Measurements from ENCODE around the gene DEGS2.
"Not testable (repeated sequence)": the region's sequence is repeated elsewhere in the genome, so short reads cannot be mapped to it uniquely, and the experiment has no call there.

The DEGS2 gene

GRCh38 chr14:100159094-100159864 is at the start of gene DEGS2:
TSS of gene DEGS2 (minus strand) at chr14:100159645. CDS start at chr14:100159587, 58 bp downstream.
- peak; percentile 55 for DNase-seq

DNA sequence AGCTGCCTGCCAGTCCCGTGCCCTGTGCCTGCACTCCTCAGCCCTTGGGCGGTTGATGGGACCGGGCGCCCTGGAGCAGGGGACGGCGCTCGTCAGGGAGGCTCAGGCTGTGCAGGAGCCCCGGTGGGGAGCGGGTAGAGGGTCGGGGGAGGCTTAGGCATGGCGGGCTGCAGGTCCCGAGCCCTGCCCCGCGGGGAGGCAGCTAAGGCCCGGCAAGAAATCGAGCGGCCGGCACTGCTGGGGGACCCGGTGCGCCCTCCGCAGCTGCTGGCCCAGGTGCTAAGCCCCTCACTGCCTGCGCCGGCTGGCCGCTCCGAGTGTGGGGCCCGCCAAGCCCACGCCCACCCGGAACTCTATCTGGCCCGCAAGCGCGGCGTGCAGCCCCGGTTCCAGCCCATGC is 48.7 kb upstream of the DEGS2 start:
- not testable (repeated sequence) for DNase-seq

DNA sequence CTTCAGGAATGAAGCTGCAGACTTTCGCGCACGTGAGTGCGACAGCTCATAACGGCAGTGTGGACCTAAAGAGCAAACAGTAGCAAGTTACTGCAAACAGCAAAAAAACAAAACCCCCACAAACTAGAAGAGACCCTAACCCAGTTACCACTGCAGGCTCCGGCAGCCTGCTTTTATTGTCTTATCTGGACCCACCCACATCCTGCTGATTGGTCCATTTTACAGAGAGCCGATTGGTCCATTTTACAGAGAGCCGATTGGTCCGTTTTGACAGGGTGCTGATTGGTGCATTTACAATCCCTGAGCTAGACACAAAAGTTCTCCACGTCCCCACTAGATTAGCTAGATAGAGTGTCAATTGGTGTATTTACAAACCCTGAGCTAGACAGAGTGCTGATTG is 48.1 kb upstream of the DEGS2 start:
- DNase-seq = not testable (repeated sequence)

- DNase-seq = not testable (repeated sequence)
Measured at GRCh38 chr14:100204835-100205167, 45.4 kb upstream of the DEGS2 start.

DNA sequence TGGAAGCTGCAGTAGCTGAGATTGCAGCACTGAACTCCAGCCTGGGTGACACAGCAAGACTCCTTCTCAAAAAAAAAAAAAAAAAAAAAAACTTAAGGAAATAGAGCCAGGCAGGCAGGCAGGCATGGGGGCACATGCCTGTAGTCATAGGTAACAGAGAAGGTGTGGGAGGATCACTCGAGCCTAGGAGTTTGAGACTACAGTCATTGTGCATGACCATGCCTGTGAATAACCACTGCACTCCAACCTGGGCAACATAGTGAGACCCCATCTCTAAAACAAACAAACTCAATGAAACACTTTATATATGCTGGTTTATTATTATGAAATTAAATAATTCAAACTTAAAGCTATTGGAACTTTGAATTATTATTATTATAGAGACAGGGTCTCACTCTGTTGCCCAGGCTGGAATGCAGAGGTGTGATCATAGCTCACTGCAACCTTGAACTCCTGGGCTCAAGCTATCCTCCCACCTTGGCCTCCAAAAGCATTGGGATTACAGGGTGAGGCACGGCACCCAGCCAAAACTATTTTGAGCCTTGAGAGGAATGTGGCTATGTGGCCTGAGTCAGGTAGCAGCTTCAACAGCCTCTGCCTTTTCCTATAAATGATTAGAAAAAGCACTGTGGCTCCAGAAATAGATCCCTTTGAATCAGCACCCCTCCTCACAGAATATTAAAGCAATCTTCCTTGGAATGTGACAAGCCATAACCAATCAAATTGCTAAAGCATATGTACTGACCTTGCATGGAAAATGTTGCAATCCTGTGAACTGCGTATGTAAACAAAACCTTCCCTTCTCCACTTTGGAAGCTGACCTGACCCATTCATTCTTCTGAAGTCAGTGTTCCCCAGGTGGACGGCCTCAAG is 44.8 kb upstream of the DEGS2 start:
- no peak for DNase-seq

DNA sequence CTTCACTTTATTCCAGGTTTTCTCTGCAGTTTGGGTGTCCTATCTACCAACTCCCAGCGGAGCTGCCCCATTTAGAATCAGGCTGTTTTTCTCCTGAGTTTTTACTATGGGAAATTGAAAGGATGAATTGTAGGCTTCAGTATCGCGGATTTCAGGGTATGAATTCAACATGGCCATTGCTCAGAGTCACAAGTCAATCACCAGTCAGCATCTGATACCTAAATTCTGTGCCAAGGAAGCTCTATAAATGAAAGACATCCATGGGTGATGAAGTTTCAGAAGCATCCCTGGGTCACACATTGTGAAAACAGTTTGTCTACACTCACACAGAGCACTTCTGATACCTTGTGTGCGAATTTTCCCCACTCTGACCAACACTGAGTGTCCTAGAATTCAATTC is 43.7 kb upstream of the DEGS2 start:
- DNase-seq = no peak

GRCh38 chr14:100202712-100203111 is 43.3 kb upstream of the DEGS2 start:
- DNase-seq = no peak

DNA sequence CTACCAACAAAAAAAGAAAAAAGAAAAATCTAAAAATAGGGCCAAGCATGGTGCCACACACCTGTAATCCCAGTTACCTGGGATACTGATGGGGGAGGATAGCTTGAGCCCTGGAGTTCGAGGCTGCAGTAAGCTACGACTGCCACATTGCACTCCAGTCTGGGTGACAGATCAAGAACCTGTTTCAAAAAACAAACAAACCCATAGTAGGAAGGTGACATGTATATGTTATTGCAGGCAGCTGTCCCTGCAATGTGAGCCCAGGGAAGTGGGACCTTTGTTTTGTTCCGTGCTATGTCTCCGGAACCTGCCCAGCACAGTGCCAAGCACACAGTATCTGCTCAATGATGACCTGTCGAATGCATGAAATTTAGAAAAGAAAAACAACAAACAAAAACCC is 42.3 kb upstream of the DEGS2 start:
- no peak for DNase-seq

DNA sequence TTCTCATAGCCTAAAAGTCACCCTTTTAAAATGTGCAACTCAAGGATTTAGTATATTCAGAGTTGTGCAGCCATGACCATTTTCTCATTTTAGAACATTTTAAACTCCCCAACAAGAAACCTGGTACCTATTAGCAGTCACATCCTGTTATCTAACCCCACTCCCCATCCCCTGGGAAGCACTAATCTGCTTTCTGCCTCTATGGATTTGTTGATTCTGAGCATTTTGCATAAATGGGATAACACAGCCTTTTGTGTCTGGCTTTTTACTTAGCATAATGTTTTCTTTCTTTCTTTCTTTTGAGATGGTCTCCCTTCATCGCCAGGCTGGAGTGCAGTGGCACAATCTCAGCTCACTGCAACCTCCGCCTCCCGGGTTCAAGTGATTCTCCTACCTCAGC is 40.9 kb upstream of the DEGS2 start:
- DNase-seq = no peak

DNA sequence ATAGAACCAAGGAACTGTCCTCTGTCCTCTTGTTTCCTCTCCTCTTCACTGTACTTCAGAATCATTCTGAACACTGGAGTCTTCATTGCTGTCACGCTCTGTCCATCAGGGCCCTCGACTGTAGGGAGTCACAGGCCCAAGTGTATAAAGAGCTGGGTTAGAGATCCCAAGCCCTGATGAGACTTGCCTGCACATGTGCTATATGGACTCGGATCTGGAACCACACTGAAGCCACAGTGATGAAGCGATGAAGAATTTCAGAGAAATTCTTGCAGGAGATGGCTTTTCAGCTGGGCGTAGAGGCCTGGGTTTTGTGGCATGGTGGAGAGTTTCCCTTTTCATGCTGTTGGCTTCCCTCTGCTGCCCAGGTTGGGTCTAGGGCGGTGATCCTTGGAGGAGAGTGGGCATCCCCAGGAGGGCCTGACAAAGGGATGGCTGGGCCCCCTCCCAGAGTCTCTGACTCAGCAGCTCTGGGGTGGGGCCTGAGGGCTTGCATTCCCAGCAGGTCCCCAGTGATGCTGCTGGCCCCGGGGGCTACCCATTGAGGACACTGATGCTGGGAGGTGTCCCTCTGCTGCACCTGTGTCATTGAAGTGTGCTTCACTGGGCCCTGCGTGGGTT is 39.9 kb upstream of the DEGS2 start:
- no peak for DNase-seq

DNA sequence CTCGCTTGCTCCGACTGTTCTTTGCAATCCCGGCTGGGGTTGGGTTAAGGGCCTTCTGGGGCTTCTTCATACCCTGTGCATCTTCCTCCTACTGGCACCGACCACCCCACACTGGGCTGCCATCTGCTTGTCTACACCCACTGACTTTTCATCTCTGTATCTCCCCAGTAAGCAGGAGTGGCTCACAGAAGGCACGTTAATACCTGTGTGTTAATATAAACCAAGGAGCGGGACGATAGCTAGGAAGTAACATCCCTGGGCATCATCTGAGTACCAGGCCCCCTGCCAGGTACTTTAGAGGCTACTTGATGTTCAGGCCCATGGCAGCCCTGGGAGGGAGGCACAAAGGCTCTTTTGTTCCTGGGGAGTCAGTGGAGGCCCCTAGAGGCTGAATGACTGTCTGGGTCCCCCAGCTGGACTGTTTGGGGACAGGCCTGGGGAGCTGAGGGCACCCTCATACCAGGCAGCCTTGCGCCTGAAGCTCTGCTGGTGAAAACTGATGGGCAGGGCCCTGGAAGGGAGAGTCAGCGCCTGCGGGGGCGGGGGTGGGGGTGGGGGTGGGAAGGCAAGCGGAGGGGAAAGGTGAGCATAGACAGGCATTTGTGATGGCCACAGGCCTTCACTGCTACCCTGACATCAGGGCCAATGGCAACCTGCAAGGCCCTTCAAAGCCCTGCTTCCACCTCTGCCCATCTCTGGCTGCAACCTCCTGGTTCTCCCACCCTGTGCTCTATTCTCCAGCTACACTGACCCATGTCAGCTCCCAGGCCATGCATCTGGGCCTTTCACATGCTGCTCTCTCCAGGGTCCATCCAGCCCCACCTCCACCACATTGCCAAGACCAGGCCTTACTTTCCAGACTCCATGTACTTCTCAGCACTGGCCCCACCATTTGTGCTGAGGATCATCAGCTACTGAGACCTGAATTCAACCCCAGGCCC is 34.2 kb upstream of the DEGS2 start:
- DNase-seq = no peak

DNA sequence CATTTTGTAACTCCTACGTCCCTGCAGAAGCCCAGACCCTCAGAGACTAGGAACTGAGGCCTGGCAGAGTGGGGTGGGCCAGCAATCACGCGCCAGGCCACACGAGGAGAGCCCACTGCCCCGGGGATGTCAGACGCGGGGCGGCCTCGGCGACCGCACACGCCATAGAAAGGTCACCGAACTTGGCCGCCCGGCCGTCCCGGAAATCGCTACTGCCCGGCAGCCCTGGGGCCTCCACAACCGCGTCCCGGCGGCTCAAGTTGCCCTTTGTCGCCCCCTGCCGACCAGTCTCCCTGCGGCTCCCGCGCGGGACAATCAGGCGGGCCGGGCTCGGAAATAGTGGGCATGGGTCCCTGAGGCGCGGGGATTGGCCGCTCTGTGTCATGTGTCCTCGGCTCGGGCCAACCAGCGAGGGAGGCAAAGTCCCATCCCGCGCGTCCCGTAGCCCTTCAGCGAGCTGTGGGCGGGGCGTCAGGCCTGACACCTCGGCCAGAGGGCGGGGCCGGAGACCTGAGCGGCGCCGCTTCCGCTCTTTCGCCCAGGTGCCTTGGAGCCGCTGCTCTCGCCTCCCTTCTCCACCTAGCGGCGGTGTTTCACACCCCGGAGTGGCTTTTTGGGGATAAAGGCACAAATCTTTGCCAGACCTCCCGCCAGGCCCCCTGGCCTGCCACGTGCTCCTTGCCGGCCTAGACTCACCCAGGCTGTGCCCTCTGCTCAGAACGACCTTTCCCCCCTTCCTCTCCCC is 33.4 kb upstream of the DEGS2 start:
- DNase-seq = peak; percentile 99

DNA sequence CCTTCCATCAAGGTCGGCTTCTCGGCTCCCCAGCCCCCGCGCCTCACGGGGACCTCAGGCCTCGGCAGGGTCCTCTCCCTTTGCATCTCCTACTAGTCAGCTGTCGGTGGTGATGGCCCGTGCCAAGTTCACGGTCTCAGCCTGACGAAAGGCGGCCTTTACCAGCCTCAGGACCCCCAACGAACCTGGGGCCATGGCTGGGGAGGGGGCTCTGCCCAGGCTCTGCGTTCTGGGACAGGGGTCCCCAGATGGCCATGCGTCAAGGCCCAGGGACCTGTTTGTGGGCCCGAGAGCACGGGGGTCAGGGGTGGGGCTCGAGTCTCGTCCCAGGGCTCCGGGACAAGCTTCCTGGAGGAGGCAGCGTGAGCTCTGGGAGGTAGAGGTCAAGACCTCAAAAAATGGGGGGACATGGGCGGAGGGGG is 32.8 kb upstream of the DEGS2 start:
- no peak for DNase-seq

- DNase-seq = no peak
Measured at GRCh38 chr14:100191584-100192249, 32.3 kb upstream of the DEGS2 start.

DNA sequence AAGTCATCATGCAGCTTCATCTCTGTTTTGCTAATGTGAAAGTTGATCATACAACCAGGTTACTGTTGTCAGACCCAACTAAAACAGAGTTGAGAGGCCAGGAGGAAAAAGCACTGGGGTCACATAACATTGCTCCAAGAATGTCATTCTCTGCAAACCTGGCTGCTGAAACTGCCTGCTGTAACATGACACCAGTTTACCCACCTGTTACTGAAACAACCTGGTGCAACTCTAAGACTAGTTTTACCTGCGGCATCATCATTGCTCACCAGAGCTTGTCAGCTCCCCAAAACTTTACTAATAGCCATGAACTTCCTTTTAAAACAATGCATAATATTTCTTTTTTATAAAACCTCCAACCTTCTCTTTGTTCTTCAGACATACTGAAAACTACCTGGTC is 30.7 kb upstream of the DEGS2 start:
- DNase-seq = no peak

- DNase-seq = no peak
Measured at GRCh38 chr14:100188392-100189030, 29.1 kb upstream of the DEGS2 start.

- no peak for DNase-seq
Measured at GRCh38 chr14:100187247-100187833, 27.9 kb upstream of the DEGS2 start.

- not testable (repeated sequence) for DNase-seq
Measured at GRCh38 chr14:100181876-100182551, 22.6 kb upstream of the DEGS2 start.

- not testable (repeated sequence) for DNase-seq
Measured at GRCh38 chr14:100180671-100181070, 21.2 kb upstream of the DEGS2 start.

- DNase-seq = no peak
Measured at GRCh38 chr14:100178691-100179090, 19.2 kb upstream of the DEGS2 start.
